Epithelial cell of esophagus (primary cell): ENCODE results near the gene SATB2.
A peak's percentile ranks its signal among the peaks of the same experiment; 100 is the strongest.

Source experiments
- DNase-seq: peaks from one replicate; pipeline ENCODE4 v3.0.0; 2010; ENCODE audit warnings: low read depth
- H3K4me3 ChIP-seq: 2 replicates; pipeline ENCODE4 v1.5.1; 2011; ENCODE audit warnings: mild to moderate bottlenecking, low read length, control low read depth
- CTCF ChIP-seq: IDR thresholded peaks from 2 replicates; pipeline ENCODE4 v1.5.1; 2011; ENCODE audit warnings: low read depth, mild to moderate bottlenecking, low read length, control low read depth, inconsistent platforms; ENCODE audit not compliant: insufficient read depth; ENCODE audit errors: missing control alignments

SATB2 gene

DNA sequence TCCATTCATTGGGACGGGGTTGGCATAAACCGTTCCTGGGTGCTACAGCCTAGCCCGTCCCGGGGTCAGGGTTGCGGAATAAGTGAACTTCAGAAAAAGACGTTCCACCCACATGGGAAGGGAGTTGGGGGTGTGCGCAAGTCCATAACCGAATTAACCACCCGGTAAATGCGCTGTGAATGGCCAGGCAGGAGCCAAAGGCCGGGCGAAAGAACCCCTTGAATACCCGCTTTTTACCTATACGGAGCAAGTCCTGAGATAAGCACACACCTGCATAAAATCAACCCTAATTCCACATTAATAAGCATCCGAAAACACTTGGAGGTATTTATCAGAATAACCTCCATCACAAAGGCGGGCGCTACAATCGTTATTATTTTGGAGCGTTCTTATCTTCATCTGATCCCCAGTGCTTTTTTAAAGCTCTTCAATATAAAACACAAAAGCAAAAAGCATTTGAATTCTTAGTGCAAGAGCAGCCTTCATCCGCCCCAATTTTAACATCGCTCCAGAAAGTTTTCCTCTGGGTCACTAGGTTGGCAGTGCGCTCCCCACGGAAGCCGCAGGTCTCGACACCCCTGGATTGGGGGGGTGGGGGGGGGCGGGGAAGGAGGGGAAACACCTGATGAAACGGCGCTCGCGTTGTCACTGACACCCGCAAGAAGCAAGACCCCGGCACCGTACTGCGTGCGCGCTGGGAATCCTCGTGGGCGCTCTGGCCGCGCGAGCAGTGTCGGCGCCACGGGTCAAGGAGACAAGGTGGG lies 1.2 kb downstream of the SATB2 start:
- DNase-seq: no peak
- peak overlapping the region; percentile 73 for H3K4me3 ChIP-seq
- no peak for TF ChIP-seq CTCF

DNA sequence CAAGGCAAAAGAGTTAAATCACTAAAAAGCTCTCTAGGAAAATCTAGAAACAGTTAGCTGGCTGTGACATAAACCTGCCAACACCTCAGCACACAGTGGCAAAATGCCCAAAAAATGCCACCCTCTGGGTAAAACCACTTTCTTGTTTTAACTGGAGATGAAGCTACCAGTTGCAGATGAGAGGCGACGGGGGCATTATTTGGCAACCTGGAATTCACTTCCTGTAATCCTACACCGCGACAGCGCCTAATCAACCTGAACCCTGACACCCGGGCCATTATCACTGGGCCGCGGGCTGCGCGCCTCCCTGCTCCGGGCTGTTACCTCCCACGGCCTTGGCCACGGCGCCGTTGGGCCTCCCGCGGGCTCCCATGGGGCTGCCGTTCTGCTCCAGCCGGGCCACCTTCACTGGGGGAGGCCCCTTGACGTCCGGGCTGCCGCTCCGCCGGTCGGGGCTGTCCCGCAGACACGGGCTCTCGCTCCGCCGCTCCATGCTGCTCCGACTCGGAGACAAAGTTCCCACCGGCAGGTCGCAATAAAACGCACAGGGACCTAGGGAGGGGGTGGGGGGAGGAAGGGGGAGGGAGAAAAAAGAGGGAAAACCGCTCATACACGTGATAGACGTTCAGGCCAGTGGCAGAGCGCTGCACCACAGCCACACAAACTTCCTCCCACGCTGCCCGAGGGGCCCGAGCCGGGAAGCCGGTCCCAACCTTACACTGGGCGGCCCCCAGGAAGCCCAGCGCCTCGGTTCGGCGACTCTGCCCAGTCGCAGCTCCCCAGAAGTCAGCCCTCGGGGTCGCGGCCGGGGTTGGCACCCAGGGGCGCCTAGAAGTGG lies 2.0 kb downstream of the SATB2 start:
- peak overlapping the region; percentile 26 for H3K4me3 ChIP-seq
- peak; percentile 32 for DNase-seq
- TF ChIP-seq CTCF: no peak

- no peak for DNase-seq
- TF ChIP-seq CTCF: no peak
- no peak overlapping the region for H3K4me3 ChIP-seq
Measured at GRCh38 chr2:199455210-199455544, 2.6 kb downstream of the SATB2 start.

GRCh38 chr2:199452991-199453379 lies 4.8 kb downstream of the SATB2 start:
- no peak overlapping the region for H3K4me3 ChIP-seq
- DNase-seq: no peak
- no peak for TF ChIP-seq CTCF

GRCh38 chr2:199452260-199452990 lies 5.3 kb downstream of the SATB2 start:
- no peak overlapping the region for H3K4me3 ChIP-seq
- TF ChIP-seq CTCF: no peak
- no peak for DNase-seq

DNA sequence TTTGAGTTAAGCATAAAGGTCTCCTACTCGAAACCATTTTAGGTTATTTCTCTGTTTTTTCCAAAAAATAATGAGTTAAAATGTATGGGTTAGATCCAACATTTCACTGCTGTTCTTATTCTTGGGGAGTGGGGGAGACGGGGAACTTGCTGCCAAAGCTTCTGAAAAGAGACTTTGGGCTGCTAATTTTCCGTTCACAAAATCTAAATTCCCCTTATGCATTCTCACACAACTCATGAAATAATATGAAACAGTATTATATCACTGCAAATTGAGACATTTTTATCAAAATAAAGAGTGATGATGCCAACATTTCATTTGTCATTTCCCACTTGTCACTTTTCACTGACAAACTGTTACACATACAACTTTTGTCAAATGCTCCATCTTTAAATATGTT lies 7.8 kb downstream of the SATB2 start:
- H3K4me3 ChIP-seq: no peak overlapping the region
- DNase-seq: no peak
- TF ChIP-seq CTCF: no peak
